H9 (cell line): ENCODE data around the gene PLBD1. TPM values are rescaled to one million over a fixed set of nuclear protein-coding genes. Genes with fewer than 3 reads are reported as not detected.

Source experiments
- DNase-seq: peaks from one replicate; pipeline ENCODE4 v3.0.0-alpha.2; 2017
- H2AFZ ChIP-seq: one replicate; pipeline ENCODE4 v1.6.1; 2013; ENCODE audit warnings: mild to moderate bottlenecking, low read length, control low read depth, moderate library complexity
- H2AK5ac ChIP-seq: 2 replicates; pipeline ENCODE4 v1.6.1; 2013; ENCODE audit warnings: low read length, control low read depth, mixed read lengths; ENCODE audit not compliant: insufficient read length
- H2BK120ac ChIP-seq: one replicate; pipeline ENCODE4 v1.6.1; 2013; ENCODE audit warnings: low read depth, mild to moderate bottlenecking, low read length, control low read depth, inconsistent platforms; ENCODE audit not compliant: poor library complexity, severe bottlenecking
- H2BK12ac ChIP-seq: 2 replicates; pipeline ENCODE4 v1.6.1; 2013; ENCODE audit warnings: low read length, control low read depth, mixed read lengths, low read depth; ENCODE audit not compliant: insufficient read length
- H2BK15ac ChIP-seq: 2 replicates; pipeline ENCODE4 v1.6.1; 2013; ENCODE audit warnings: low read depth, low read length, control low read depth
- H2BK20ac ChIP-seq: one replicate; pipeline ENCODE4 v1.6.1; 2013; ENCODE audit warnings: low read depth, mild to moderate bottlenecking, low read length, control low read depth, inconsistent platforms; ENCODE audit not compliant: poor library complexity, severe bottlenecking
- H2BK5ac ChIP-seq: 2 replicates; pipeline ENCODE4 v1.6.1; 2013; ENCODE audit warnings: low read length, control low read depth, mixed read lengths; ENCODE audit not compliant: insufficient read length
- H3K14ac ChIP-seq: 2 replicates; pipeline ENCODE4 v1.6.1; 2013; ENCODE audit warnings: low read length, control low read depth; ENCODE audit not compliant: insufficient read depth
- H3K18ac ChIP-seq: 2 replicates; pipeline ENCODE4 v1.6.1; 2013; ENCODE audit warnings: low read depth, mild to moderate bottlenecking, mixed read lengths, low read length, control low read depth; ENCODE audit not compliant: insufficient read length
- H3K23ac ChIP-seq: 2 replicates; pipeline ENCODE4 v1.6.1; 2013; ENCODE audit warnings: low read length, control low read depth, mixed read lengths, low read depth; ENCODE audit not compliant: insufficient read length
- H3K23me2 ChIP-seq: 2 replicates; pipeline ENCODE4 v1.6.1; 2013; ENCODE audit warnings: low read depth, mild to moderate bottlenecking, mixed read lengths, low read length, control low read depth; ENCODE audit not compliant: insufficient read length, poor library complexity, severe bottlenecking
- H3K27ac ChIP-seq: 2 replicates; pipeline ENCODE4 v1.5.1; 2013; ENCODE audit warnings: low read length, control low read depth, mixed read lengths, low read depth; ENCODE audit not compliant: insufficient read length
- H3K27me3 ChIP-seq: 2 replicates; pipeline ENCODE4 v1.6.1; 2013; ENCODE audit warnings: low read length, control low read depth, inconsistent platforms; ENCODE audit not compliant: insufficient read depth
- H3K4ac ChIP-seq: 2 replicates; pipeline ENCODE4 v1.6.1; 2013; ENCODE audit warnings: low read depth, mild to moderate bottlenecking, control low read depth, inconsistent platforms, low read length, moderate library complexity
- H3K4me1 ChIP-seq: 2 replicates; pipeline ENCODE4 v1.6.1; 2013; ENCODE audit warnings: low read length, control low read depth, inconsistent platforms; ENCODE audit not compliant: insufficient read depth
- H3K4me2 ChIP-seq: 2 replicates; pipeline ENCODE4 v1.6.1; 2013; ENCODE audit warnings: low read length, control low read depth, mixed read lengths; ENCODE audit not compliant: insufficient read length, insufficient read depth
- H3K56ac ChIP-seq: 2 replicates; pipeline ENCODE4 v1.6.1; 2013; ENCODE audit warnings: low read depth, mild to moderate bottlenecking, mixed read lengths, low read length, control low read depth; ENCODE audit not compliant: insufficient read length
- H3K79me1 ChIP-seq: 2 replicates; pipeline ENCODE4 v1.6.1; 2013; ENCODE audit warnings: low read depth, mild to moderate bottlenecking, moderate library complexity, low read length, control low read depth, inconsistent platforms; ENCODE audit not compliant: insufficient read depth, poor library complexity, severe bottlenecking
- H3K79me2 ChIP-seq: 2 replicates; pipeline ENCODE4 v1.6.1; 2013; ENCODE audit warnings: low read length, control low read depth, inconsistent platforms; ENCODE audit not compliant: insufficient read depth
- H3K9ac ChIP-seq: 2 replicates; pipeline ENCODE4 v1.6.1; 2013; ENCODE audit warnings: low read length, control low read depth, mixed read lengths; ENCODE audit not compliant: insufficient read length; ENCODE audit errors: extremely low read depth
- H3K9me3 ChIP-seq: one replicate; pipeline ENCODE4 v1.6.1; 2013; ENCODE audit warnings: low read depth, low read length, inconsistent platforms; ENCODE audit not compliant: control insufficient read depth
- H3T11ph ChIP-seq: one replicate; pipeline ENCODE4 v1.6.1; 2013; ENCODE audit warnings: mild to moderate bottlenecking, low read length, control low read depth, inconsistent platforms
- H4K20me1 ChIP-seq: one replicate; pipeline ENCODE4 v1.6.1; 2013; ENCODE audit not compliant: control insufficient read depth, insufficient read length, insufficient read depth
- H4K5ac ChIP-seq: 2 replicates; pipeline ENCODE4 v1.6.1; 2013; ENCODE audit warnings: low read depth, mild to moderate bottlenecking, mixed read lengths, low read length, control low read depth; ENCODE audit not compliant: insufficient read length
- H4K8ac ChIP-seq: replicated peaks from 2 replicates; pipeline ENCODE4 v1.6.1; 2013; ENCODE audit warnings: low read length, control low read depth, mixed read lengths, low read depth; ENCODE audit not compliant: insufficient read length
- H4K91ac ChIP-seq: 2 replicates; pipeline ENCODE4 v1.6.1; 2013; ENCODE audit warnings: low read depth, mild to moderate bottlenecking, moderate library complexity, mixed read lengths, low read length, control low read depth; ENCODE audit not compliant: insufficient read length
- H3K27ac Mint-ChIP-seq, 3 experiments: 2 replicates in 2 of 3; 3 replicates in 1 of 3; pipeline ENCODE4 v1.8.0; 2020 to 2021; ENCODE audit warnings: mixed read lengths in 3 of 3, mild to moderate bottlenecking in 1 of 3, moderate library complexity in 1 of 3
- H3K27me3 Mint-ChIP-seq: 2 replicates; pipeline ENCODE4 v1.8.0; 2021; ENCODE audit warnings: low read depth, mild to moderate bottlenecking, moderate library complexity, mixed read lengths
- H3K36me3 Mint-ChIP-seq, 3 experiments: 2 replicates in 2 of 3; 3 replicates in 1 of 3; pipeline ENCODE4 v1.8.0; 2020 to 2021; ENCODE audit warnings: low read depth in 3 of 3, mixed read lengths in 3 of 3; ENCODE audit not compliant: insufficient read depth in 1 of 3
- H3K4me1 Mint-ChIP-seq, 2 experiments: 2 replicates each; pipeline ENCODE4 v1.8.0; 2020; ENCODE audit warnings: mixed read lengths in 2 of 2
- H3K4me3 Mint-ChIP-seq, 2 experiments: 2 replicates in 1 of 2; 3 replicates in 1 of 2; pipeline ENCODE4 v1.8.0; 2020 to 2021; ENCODE audit warnings: mild to moderate bottlenecking in 2 of 2, mixed read lengths in 2 of 2, moderate library complexity in 1 of 2
- H3K9me3 Mint-ChIP-seq, 2 experiments: 2 replicates in 1 of 2; 3 replicates in 1 of 2; pipeline ENCODE4 v1.8.0; 2020; ENCODE audit warnings: mild to moderate bottlenecking in 2 of 2, mixed read lengths in 2 of 2, moderate library complexity in 1 of 2
- WGBS: extraction: QIAGEN DNeasy Blood & Tissue Kit; methylation state at CpG from one replicate; pipeline ENCODE4 v1.1.7; 2013; ENCODE audit warnings: missing lambda C conversion rate, low lambda C conversion rate, mixed read lengths; ENCODE audit not compliant: insufficient read length; ENCODE audit errors: extremely low coverage; 5-methylcytosine and 5-hydroxymethylcytosine counted together
- total RNA-seq: library from RNA; stranded (reverse); gene quantifications from 2 replicates; pipeline ENCODE4 v1.2.1, GENCODE V29; 2021
- TF ChIP-seq, protein P1 (sequence below): fragments of 200-600 bp; sonication (generic); conservative IDR thresholded peaks from 3 replicates; pipeline ENCODE4 v1.8.0; 2021; ENCODE audit warnings: antibody characterized with exemption, mild to moderate bottlenecking

PLBD1 gene
- total RNA-seq, 1 experiment from 2014 or later, result 15.5 TPM

- Histone ChIP-seq H3K23ac (no peak overlapping the region), H3K27ac (no peak overlapping the region), H3K23me2 (no peaks in the 10 kb centered on the region), H3K56ac (no peak overlapping the region), H2BK15ac (no peak overlapping the region), H4K8ac (no peak overlapping the region), H2BK120ac (no peak overlapping the region), H3K9me3 (no peaks in the 10 kb centered on the region), H3K4me2 (no peak overlapping the region), H3K4ac (no peak overlapping the region), H2AK5ac (no peak overlapping the region), H4K5ac (no peak overlapping the region), H2BK5ac (no peak overlapping the region), H3K79me2 (no peaks in the 10 kb centered on the region), H2BK12ac (no peak overlapping the region), H3K4me1 (peaks cover 6% of the 10 kb centered on the region; the same call in 1 of the 2 replicates), H3K79me1 (no peaks in the 10 kb centered on the region), H3K9ac (no peak overlapping the region), H3K14ac (no peak overlapping the region), H4K20me1 (no peaks in the 10 kb centered on the region), H3K18ac (no peak overlapping the region), H2BK20ac (no peak overlapping the region), H3K27me3 (no peaks in the 10 kb centered on the region; the same call in 1 of the 2 replicates), H3T11ph (no peak overlapping the region), H4K91ac (no peak overlapping the region), H2AFZ (no peak overlapping the region)
- Mint-ChIP-seq H3K4me3 (no peak overlapping the region), H3K4me1 (peaks cover 7 to 19% of the 10 kb centered on the region in 2 experiments), H3K27me3 (peaks cover 7% of the 10 kb centered on the region), H3K9me3 (no peaks in the 10 kb centered on the region), H3K27ac (no peak overlapping the region), H3K36me3 (peaks cover 0 to 3% (median 0%) of the 10 kb centered on the region in 3 experiments; a peak in 1 of 7 replicates)
- no CpG with 5 or more reads among the region's 4 CpGs for WGBS
- TF ChIP-seq, protein P1, sequence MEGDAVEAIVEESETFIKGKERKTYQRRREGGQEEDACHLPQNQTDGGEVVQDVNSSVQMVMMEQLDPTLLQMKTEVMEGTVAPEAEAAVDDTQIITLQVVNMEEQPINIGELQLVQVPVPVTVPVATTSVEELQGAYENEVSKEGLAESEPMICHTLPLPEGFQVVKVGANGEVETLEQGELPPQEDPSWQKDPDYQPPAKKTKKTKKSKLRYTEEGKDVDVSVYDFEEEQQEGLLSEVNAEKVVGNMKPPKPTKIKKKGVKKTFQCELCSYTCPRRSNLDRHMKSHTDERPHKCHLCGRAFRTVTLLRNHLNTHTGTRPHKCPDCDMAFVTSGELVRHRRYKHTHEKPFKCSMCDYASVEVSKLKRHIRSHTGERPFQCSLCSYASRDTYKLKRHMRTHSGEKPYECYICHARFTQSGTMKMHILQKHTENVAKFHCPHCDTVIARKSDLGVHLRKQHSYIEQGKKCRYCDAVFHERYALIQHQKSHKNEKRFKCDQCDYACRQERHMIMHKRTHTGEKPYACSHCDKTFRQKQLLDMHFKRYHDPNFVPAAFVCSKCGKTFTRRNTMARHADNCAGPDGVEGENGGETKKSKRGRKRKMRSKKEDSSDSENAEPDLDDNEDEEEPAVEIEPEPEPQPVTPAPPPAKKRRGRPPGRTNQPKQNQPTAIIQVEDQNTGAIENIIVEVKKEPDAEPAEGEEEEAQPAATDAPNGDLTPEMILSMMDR, result peak; percentile 50; the same call in 2 of the 3 replicates
- no peak for DNase-seq
Measured at GRCh38 chr12:14572401-14572800, 4.7 kb upstream of the PLBD1 start.
